ENCODE data around the gene TFR2.

DNA sequence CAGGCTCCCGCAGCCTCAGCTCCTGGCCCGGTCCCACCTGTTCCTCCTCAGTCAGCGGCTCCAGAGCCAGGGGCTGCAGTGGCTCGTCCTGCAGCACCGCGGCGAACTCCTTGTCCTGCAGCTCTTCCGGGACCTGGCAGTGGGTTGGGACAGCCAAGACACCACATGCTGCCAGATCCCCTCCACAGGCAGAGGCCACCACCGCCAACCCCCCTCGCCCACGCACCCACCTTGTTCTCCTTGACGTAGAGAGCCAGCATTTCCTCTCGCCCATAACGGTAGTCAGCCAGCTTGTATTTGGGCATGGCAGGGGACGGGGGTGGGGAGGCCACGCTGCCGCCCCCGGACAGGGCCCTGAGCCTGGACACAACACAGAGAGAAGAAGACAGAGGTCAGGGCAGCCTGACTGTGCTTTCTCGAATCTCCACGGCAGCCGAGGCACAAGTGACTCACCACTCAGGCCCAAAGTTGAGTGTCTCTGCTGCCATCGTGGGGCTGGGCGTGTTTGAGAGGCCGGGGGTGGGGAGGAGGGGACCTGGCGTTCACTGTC, 46.5 kb upstream of the TFR2 start:
- TF ChIP-seq CTCF (conservative IDR thresholded peaks at IDR 0.05; ENCODE audit: low read length): no peak
- TF ChIP-seq EZH2phosphoT487 (IDR thresholded peaks at IDR 0.05; ENCODE audit: borderline replicate concordance): no peak
